EL (cell line): Measurements from ENCODE around the gene REST.
"Not testable (repeated sequence)": the region's sequence is repeated elsewhere in the genome, so short reads cannot be mapped to it uniquely, and the experiment has no call there.

ENCODE experiments used
- DNase-seq: peaks from one replicate; pipeline ENCODE4 v3.0.0-alpha.2; 2016

The REST gene, protein sequence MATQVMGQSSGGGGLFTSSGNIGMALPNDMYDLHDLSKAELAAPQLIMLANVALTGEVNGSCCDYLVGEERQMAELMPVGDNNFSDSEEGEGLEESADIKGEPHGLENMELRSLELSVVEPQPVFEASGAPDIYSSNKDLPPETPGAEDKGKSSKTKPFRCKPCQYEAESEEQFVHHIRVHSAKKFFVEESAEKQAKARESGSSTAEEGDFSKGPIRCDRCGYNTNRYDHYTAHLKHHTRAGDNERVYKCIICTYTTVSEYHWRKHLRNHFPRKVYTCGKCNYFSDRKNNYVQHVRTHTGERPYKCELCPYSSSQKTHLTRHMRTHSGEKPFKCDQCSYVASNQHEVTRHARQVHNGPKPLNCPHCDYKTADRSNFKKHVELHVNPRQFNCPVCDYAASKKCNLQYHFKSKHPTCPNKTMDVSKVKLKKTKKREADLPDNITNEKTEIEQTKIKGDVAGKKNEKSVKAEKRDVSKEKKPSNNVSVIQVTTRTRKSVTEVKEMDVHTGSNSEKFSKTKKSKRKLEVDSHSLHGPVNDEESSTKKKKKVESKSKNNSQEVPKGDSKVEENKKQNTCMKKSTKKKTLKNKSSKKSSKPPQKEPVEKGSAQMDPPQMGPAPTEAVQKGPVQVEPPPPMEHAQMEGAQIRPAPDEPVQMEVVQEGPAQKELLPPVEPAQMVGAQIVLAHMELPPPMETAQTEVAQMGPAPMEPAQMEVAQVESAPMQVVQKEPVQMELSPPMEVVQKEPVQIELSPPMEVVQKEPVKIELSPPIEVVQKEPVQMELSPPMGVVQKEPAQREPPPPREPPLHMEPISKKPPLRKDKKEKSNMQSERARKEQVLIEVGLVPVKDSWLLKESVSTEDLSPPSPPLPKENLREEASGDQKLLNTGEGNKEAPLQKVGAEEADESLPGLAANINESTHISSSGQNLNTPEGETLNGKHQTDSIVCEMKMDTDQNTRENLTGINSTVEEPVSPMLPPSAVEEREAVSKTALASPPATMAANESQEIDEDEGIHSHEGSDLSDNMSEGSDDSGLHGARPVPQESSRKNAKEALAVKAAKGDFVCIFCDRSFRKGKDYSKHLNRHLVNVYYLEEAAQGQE

GRCh38 chr4:56907489-56908205 lies at the start of gene REST:
REST (plus strand) TSS chr4:56907900; CDS start chr4:56910639, 2,739 bp downstream.
- peak; percentile 71 for DNase-seq

DNA sequence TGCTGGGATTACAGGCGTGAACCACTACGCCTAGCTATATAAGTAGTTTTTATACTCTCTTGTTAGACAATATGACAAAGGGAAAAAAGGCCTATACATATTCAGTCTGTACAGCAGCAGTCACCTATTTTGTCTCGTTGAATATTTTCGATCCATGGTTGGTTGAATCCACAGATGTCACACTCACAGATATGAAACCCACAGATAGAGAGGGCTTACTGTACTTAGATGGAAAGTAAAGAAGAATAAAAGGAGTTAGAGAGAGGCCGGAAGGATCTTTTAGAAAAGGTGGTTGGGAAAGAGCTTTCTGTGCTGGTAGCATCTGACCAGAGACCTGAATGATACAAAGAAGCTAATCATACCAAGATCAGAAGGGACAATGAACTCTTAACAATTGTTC lies 47.9 kb upstream of the REST start:
- no peak for DNase-seq

DNA sequence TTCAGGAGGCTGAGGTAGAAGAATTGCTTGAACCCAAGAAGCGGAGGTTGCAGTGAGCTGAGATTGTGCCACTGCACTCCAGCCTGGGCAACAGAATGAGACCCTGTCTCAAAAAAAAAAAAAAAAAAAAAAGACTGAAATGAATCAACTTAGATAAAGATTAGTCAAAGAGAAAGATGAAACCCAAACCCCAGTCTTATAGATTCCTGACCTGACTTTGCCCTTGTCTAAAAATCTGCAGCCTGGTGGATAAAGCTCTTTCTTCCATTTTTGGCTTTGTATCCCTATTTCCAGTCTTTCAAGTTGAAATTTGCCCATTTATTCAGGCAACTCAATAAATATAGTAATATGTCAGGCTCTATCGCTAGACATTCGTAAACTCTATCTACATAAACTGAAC lies 46.9 kb upstream of the REST start:
- DNase-seq: no peak

- peak; percentile 31 for DNase-seq
Measured at GRCh38 chr4:56861360-56861759, 46.3 kb upstream of the REST start.

DNA sequence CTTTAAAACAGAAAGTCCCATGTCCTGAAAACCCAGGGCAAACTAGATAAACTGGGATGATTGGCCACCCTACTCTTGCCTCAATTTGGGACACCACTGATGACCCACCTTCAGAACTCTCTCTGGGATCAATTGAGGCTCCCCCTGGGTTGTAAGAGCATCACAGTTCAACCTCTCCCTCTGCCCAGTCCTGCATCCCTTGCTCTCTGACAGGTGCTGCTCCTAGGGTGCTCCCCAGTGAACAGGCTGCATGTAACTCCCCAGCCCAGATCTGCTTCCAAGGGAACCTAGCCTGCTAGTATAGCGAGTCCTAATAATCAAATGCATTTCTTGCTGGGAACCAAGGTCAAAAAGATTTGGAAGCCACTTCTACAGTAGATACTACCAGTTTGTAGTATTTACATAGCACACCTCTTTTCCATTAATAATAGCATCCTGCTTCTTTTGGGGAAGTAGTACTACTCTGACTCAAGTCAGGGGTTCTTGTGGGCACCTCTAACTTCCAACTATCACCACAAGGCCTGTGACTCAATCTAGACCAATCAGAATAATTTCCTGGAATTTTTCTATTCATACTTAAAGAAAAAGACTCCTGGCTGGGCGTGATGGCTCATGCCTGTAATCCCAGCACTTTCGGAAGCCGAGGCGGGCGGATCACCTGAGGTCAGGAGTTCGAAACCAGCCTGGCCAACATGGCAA lies 44.1 kb upstream of the REST start:
- DNase-seq: peak; percentile 15

- peak; percentile 25 for DNase-seq
Measured at GRCh38 chr4:56870946-56871345, 36.8 kb upstream of the REST start.

DNA sequence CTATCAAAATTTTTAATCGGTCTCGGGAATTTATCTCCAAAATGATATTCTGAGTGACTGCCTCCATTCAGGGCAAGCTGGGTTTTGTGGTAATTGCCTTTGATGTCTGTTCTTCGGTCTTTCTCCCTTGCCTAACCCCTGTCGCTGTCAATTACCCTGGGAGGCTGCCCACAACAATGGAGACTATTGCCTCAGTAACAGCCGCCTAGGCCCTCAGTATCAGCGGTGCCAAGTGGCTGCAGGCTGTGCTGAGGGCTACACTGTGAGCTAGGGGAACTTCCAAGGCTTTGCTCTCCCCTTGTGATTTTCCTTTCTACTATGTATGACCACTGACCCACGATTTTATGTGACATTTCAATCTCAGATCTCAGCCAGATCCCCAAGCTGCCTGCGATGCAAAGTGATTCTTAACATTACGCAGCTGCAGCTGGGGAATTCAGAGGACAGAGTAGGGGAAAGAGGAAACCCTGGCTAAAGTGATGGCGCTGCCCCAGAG lies 36.3 kb upstream of the REST start:
- no peak for DNase-seq

- DNase-seq: no peak
Measured at GRCh38 chr4:56874166-56874565, 33.5 kb upstream of the REST start.

- DNase-seq: no peak
Measured at GRCh38 chr4:56874923-56875322, 32.8 kb upstream of the REST start.

GRCh38 chr4:56876264-56876663 lies 31.4 kb upstream of the REST start:
- no peak for DNase-seq

- no peak for DNase-seq
Measured at GRCh38 chr4:56879996-56880395, 27.7 kb upstream of the REST start.

GRCh38 chr4:56880572-56880971 lies 27.1 kb upstream of the REST start:
- DNase-seq: no peak

DNA sequence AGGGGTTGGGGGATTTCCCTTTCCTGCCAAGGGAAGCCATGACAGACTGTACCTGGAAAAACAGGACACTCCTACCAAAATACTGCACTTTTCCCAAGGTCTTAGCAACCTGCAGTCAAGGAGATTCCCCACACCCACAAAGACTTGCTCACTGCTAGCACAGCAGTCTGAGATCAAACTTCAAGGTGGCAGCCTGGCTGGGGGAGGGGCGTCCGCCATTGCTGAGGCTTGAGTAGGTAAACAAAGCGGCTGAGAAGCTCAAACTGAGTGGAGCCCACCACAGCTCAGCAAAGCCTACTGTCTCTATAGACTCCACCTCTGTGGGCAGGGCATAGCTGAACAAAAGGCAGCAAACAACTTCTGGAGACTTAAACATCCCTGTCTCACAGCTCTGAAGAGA lies 23.2 kb upstream of the REST start:
- DNase-seq: not testable (repeated sequence)

DNA sequence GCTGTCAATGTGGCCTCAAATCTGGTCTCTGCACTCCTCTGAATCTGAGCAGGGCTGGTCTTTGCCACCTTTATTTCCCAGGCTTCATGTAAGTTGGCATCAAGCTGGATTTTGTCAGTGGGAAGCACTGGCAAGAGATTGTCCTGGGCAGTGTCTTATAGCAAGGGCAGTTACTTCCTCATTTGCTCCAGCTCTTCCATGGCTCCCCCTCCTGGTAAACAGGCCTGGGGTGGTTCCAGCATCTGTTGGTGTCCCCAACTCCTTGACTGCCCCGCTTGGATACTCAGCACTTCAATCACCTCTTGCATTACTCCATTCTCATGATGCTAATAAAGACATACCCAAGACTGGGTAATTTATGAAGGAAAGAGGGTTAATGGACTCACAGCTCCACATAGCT lies 15.0 kb upstream of the REST start:
- DNase-seq: no peak

- not testable (repeated sequence) for DNase-seq
Measured at GRCh38 chr4:56897842-56898241, 9.9 kb upstream of the REST start.

- not testable (repeated sequence) for DNase-seq
Measured at GRCh38 chr4:56900186-56900585, 7.5 kb upstream of the REST start.

- DNase-seq: no peak
Measured at GRCh38 chr4:56902703-56903102, 5.0 kb upstream of the REST start.

GRCh38 chr4:56905796-56906195 lies 1.9 kb upstream of the REST start:
- no peak for DNase-seq

GRCh38 chr4:56906489-56907393 lies 959 bp upstream of the REST start:
- no peak for DNase-seq

- peak; percentile 65 for DNase-seq
Measured at GRCh38 chr4:56908206-56909085, 746 bp downstream of the REST start.
